CD14-positive monocyte (primary cell): ENCODE results near the gene HLCS. TPM values are rescaled to one million over a fixed set of nuclear protein-coding genes. Genes with fewer than 3 reads are reported as not detected.

Experiments used
- DNase-seq, 3 donors: peaks; one replicate each; pipeline ENCODE4 v3.0.0-alpha.2; 2011 to 2022
- H2AFZ ChIP-seq: 2 replicates; pipeline ENCODE4 v1.6.0; 2012; ENCODE audit warnings: mild to moderate bottlenecking, low read depth, low read length, inconsistent platforms; ENCODE audit not compliant: insufficient read depth, poor library complexity, severe bottlenecking
- H3K27ac ChIP-seq, 2 donors: 1 replicate in 1 of 2; 2 replicates in 1 of 2; pipeline ENCODE4 v1.5.1; 2012 to 2013; ENCODE audit warnings: low read length in 2 of 2, control low read depth in 1 of 2, inconsistent platforms in 1 of 2, low read depth in 1 of 2, mild to moderate bottlenecking in 1 of 2
- H3K27me3 ChIP-seq, 2 donors: one replicate each; pipeline versions ENCODE4 v1.6.0 to v1.6.1; 2011 to 2013; ENCODE audit warnings: low read length in 2 of 2; ENCODE audit not compliant: control insufficient read depth in 2 of 2, insufficient read depth in 2 of 2
- H3K36me3 ChIP-seq, 2 donors: replicated peaks in 1 of 2; 1 replicate in 1 of 2; 2 replicates in 1 of 2; pipeline versions ENCODE4 v1.5.1 to v1.6.1; 2012 to 2013; ENCODE audit warnings: low read length in 2 of 2, control low read depth in 1 of 2, inconsistent platforms in 1 of 2, mild to moderate bottlenecking in 1 of 2; ENCODE audit not compliant: insufficient read depth in 2 of 2, control insufficient read depth in 1 of 2
- H3K4me1 ChIP-seq, 2 donors: 1 replicate in 1 of 2; 2 replicates in 1 of 2; pipeline versions ENCODE4 v1.5.1 to v1.6.1; 2012 to 2013; ENCODE audit warnings: low read length in 2 of 2, control low read depth in 1 of 2, inconsistent platforms in 1 of 2, mild to moderate bottlenecking in 1 of 2, moderate library complexity in 1 of 2; ENCODE audit not compliant: insufficient read depth in 2 of 2, control insufficient read depth in 1 of 2
- H3K4me2 ChIP-seq: replicated peaks from 2 replicates; pipeline ENCODE3; 2012; ENCODE audit warnings: low read length, moderate library complexity, mild to moderate bottlenecking; ENCODE audit not compliant: poor library complexity, severe bottlenecking; ENCODE audit errors: extremely low read depth
- H3K4me3 ChIP-seq, 3 experiments: fragments of 200-600 bp in 1 of 3; sonication (generic) in 1 of 3; replicated peaks in 1 of 3; 1 replicate in 2 of 3; 2 replicates in 1 of 3; pipeline ENCODE4 v1.5.1; 2011 to 2013; ENCODE audit warnings: low read length in 3 of 3, mild to moderate bottlenecking in 3 of 3, control low read depth in 2 of 3, low read depth in 2 of 3, inconsistent platforms in 1 of 3, moderate library complexity in 1 of 3
- H3K79me2 ChIP-seq: 2 replicates; pipeline ENCODE4 v1.6.0; 2012; ENCODE audit warnings: mild to moderate bottlenecking, control low read depth, inconsistent platforms, low read length, moderate library complexity; ENCODE audit not compliant: insufficient read depth
- H3K9ac ChIP-seq: 2 replicates; pipeline ENCODE4 v1.6.0; 2017; ENCODE audit warnings: low read length, mild to moderate bottlenecking; ENCODE audit not compliant: insufficient read depth, poor library complexity, severe bottlenecking
- H3K9me3 ChIP-seq, 2 donors: replicated peaks in 1 of 2; 1 replicate in 1 of 2; 2 replicates in 1 of 2; pipeline versions ENCODE4 v1.5.1 to v1.6.1; 2012 to 2013; ENCODE audit warnings: low read length in 2 of 2, control low read depth in 1 of 2; ENCODE audit not compliant: control insufficient read depth in 1 of 2, insufficient read depth in 1 of 2
- H4K20me1 ChIP-seq: 2 replicates; pipeline ENCODE4 v1.6.0; 2012; ENCODE audit warnings: mild to moderate bottlenecking, low read length, control low read depth, moderate library complexity; ENCODE audit not compliant: insufficient read depth
- H3K27ac Mint-ChIP-seq, 7 donors: one replicate each; pipeline ENCODE4 v1.8.0; 2020; ENCODE audit warnings: mild to moderate bottlenecking in 7 of 7, mixed read lengths in 7 of 7, moderate library complexity in 6 of 7, inconsistent platforms in 2 of 7
- H3K27me3 Mint-ChIP-seq, 3 donors: one replicate each; pipeline ENCODE4 v1.8.0; 2021 to 2022; ENCODE audit warnings: low read depth in 3 of 3, mild to moderate bottlenecking in 3 of 3, mixed read lengths in 3 of 3, moderate library complexity in 3 of 3, inconsistent platforms in 1 of 3
- H3K36me3 Mint-ChIP-seq, 2 donors: one replicate each; pipeline ENCODE4 v1.8.0; 2020; ENCODE audit warnings: mixed read lengths in 2 of 2, inconsistent platforms in 1 of 2, mild to moderate bottlenecking in 1 of 2
- H3K4me1 Mint-ChIP-seq: one replicate; pipeline ENCODE4 v1.8.0; 2020; ENCODE audit warnings: mild to moderate bottlenecking, mixed read lengths
- H3K4me3 Mint-ChIP-seq, 2 donors: one replicate each; pipeline ENCODE4 v1.8.0; 2020; ENCODE audit warnings: mild to moderate bottlenecking in 2 of 2, mixed read lengths in 2 of 2, moderate library complexity in 1 of 2
- H3K9me3 Mint-ChIP-seq, 7 donors: one replicate each; pipeline ENCODE4 v1.8.0; 2020 to 2022; ENCODE audit warnings: mixed read lengths in 7 of 7, mild to moderate bottlenecking in 6 of 7, moderate library complexity in 6 of 7, inconsistent platforms in 2 of 7
- CTCF ChIP-seq: fragments of 200-600 bp; IDR thresholded peaks from one replicate; pipeline ENCODE4 v1.8.0; 2022; ENCODE audit warnings: antibody characterized with exemption, mild to moderate bottlenecking
- WGBS: methylation state at CpG from one replicate; pipeline ENCODE4 v1.1.5; 2013; ENCODE audit warnings: missing lambda C conversion rate; ENCODE audit not compliant: insufficient coverage; 5-methylcytosine and 5-hydroxymethylcytosine counted together
- intact Hi-C, 2 donors: fragments of 100-400 bp; cut with micrococcal nuclease; formaldehyde crosslinking; loops; one replicate each; pipeline versions ENCODE4 v1.15.0 to v1.15.1; 2023
- polyA plus RNA-seq, 3 donors: library from polyadenylated mRNA; depleted of rRNA in 1 of 3; unstranded in 2 of 3; stranded (reverse) in 1 of 3; fragments of 300-500 nt in 2 of 3; fragments of >200 nt in 1 of 3; fragmentation: Illumina TruSeq in 2 of 3; gene quantifications; 1 replicate in 2 of 3; 2 replicates in 1 of 3; pipeline ENCODE4 v1.2.3, GENCODE V29; 2012 to 2021

Gene HLCS
- polyA plus RNA-seq, 3 donors: 2.1 to 3.1 (median 2.2) TPM

GRCh38 chr21:36846631-36847030 is 119.8 kb downstream of the HLCS start:
- no peak overlapping the region for H3K4me3 Mint-ChIP-seq
- H3K9me3 Mint-ChIP-seq: no peaks in the 10 kb centered on the region
- intact Hi-C loops: no loop called here
- no peaks in the 10 kb centered on the region for H3K36me3 Mint-ChIP-seq
- Histone ChIP-seq H3K27me3 (no peaks in the 10 kb centered on the region), H3K9ac (no peak overlapping the region), H3K36me3 (no peaks in the 10 kb centered on the region), H3K4me3 (no peak overlapping the region), H3K4me1 (no peaks in the 10 kb centered on the region), H2AFZ (no peak overlapping the region), H4K20me1 (no peaks in the 10 kb centered on the region), H3K9me3 (no peaks in the 10 kb centered on the region), H3K4me2 (no peak overlapping the region), H3K79me2 (no peaks in the 10 kb centered on the region), H3K27ac (no peak overlapping the region)
- no peak for TF ChIP-seq CTCF
- H3K27me3 Mint-ChIP-seq: peaks cover 0 to 3% (median 0%) of the 10 kb centered on the region in 3 donors
- no peak overlapping the region for H3K27ac Mint-ChIP-seq
- no peaks in the 10 kb centered on the region for H3K4me1 Mint-ChIP-seq
- no peak for DNase-seq
- WGBS: 96% methylated on average over 3 of the region's 4 CpGs

GRCh38 chr21:36845790-36846189 is 120.7 kb downstream of the HLCS start:
- H3K4me3 Mint-ChIP-seq: no peak overlapping the region
- no CpG with 5 or more reads among the region's 2 CpGs for WGBS
- no peak overlapping the region for H3K27ac ChIP-seq

More at GRCh38 chr21:36845790-36846189, 120.7 kb downstream of the HLCS start:
- no peaks in the 10 kb centered on the region for H3K36me3 ChIP-seq
- H3K36me3 Mint-ChIP-seq: no peaks in the 10 kb centered on the region
- H2AFZ ChIP-seq: no peak overlapping the region
- no peaks in the 10 kb centered on the region for H4K20me1 ChIP-seq
- intact Hi-C loops: no loop called here
- no peak for TF ChIP-seq CTCF
- H3K27ac Mint-ChIP-seq: no peak overlapping the region
- no peak overlapping the region for H3K4me2 ChIP-seq
- no peak overlapping the region for H3K4me3 ChIP-seq
- no peaks in the 10 kb centered on the region for H3K79me2 ChIP-seq
- no peaks in the 10 kb centered on the region for H3K4me1 ChIP-seq
- no peak for DNase-seq
- H3K27me3 ChIP-seq: no peaks in the 10 kb centered on the region
- H3K9me3 Mint-ChIP-seq: peaks cover 0 to 2% (median 0%) of the 10 kb centered on the region in 7 donors
- H3K9me3 ChIP-seq: no peaks in the 10 kb centered on the region
- H3K9ac ChIP-seq: no peak overlapping the region
- H3K27me3 Mint-ChIP-seq: peaks cover 0 to 3% (median 0%) of the 10 kb centered on the region in 3 donors
- H3K4me1 Mint-ChIP-seq: no peaks in the 10 kb centered on the region
